ENCODE measurements around the gene TUBG2. TPM values are rescaled to one million over a fixed set of nuclear protein-coding genes. Genes with fewer than 3 reads are reported as not detected.
A peak's percentile ranks its signal among the peaks of the same experiment; 100 is the strongest.

Gene TUBG2
- total and polyA plus RNA-seq, 2 of the 8 experiments (the other 6 are each of a cell fraction or from before 2014, with no cell fraction given), result 14.8 to 16.6 TPM

GRCh38 chr17:42673266-42673884, 14.3 kb downstream of the TUBG2 start:
- peaks cover 0 to 53% (median 34%) of the 10 kb centered on the region in 4 experiments; a peak in 6 of 7 replicates for H3K4me1 ChIP-seq (replicated peaks in 1 of 4; ENCODE audit: control insufficient read depth in 3 of 4, insufficient read depth in 4 of 4, low read length in 3 of 4)
- H2BK120ac ChIP-seq (replicated peaks; ENCODE audit: low read depth, low read length), result no peak overlapping the region
- H3K23me2 ChIP-seq (ENCODE audit: low read depth, low read length), result peaks cover 30% of the 10 kb centered on the region
- no peak overlapping the region for H3K14ac ChIP-seq (ENCODE audit: insufficient read length)
- CTCF ChIA-PET (ENCODE audit: partially characterized antibody), result interaction anchor here (0.6 to 4.8 kb wide), 18 partner anchors 10 to 631 kb away, joined by 3 to 40 read pairs (median 4); partner anchors contain the start of genes CNTNAP1, PSMC3IP, TUBG1 and TUBG2
- no peak overlapping the region for H3K27ac ChIP-seq (ENCODE audit: low read depth, low read length)
- H4K8ac ChIP-seq (ENCODE audit: extremely low read depth, insufficient read depth, low read length), result peak overlapping the region; percentile 57
- no peak overlapping the region for H2AK5ac ChIP-seq (ENCODE audit: low read depth, low read length)
- no peak overlapping the region for H4K5ac ChIP-seq (ENCODE audit: insufficient read length, low read depth, low read length)
- no peak overlapping the region for H3K56ac ChIP-seq (replicated peaks; ENCODE audit: insufficient read length, low read depth, low read length)
- DNase-seq (ENCODE audit: low read depth in 1 of 2, low spot score in 2 of 2) (no peak), FAIRE-seq (no peak)
- H3K79me2 ChIP-seq (ENCODE audit: control insufficient read depth in 1 of 2, insufficient read depth in 2 of 2, low read length in 2 of 2), result no peaks in the 10 kb centered on the region
- H3K4me3 ChIP-seq (ENCODE audit: extremely low read depth in 1 of 4, insufficient read depth in 2 of 4, low read depth in 3 of 4, low read length in 4 of 4), result peak overlapping the region in 3 of 4 experiments; percentile 32 to 82 (median 38); a peak in 6 of 8 replicates
- H2BK5ac ChIP-seq (ENCODE audit: low read depth, low read length), result no peak overlapping the region
- no peak overlapping the region for H2BK15ac ChIP-seq (ENCODE audit: low read length)
- H2AFZ ChIP-seq (ENCODE audit: low read length), result no peak overlapping the region
- no peak overlapping the region; the same call in 1 of the 2 replicates for H3K18ac ChIP-seq (ENCODE audit: extremely low read depth, low read length)
- H3K79me1 ChIP-seq (ENCODE audit: low read depth, low read length), result no peaks in the 10 kb centered on the region
- peaks cover 3 to 17% of the 10 kb centered on the region in 2 experiments for H4K20me1 ChIP-seq (replicated peaks in 1 of 2; ENCODE audit: control insufficient read depth in 1 of 2, insufficient read depth in 2 of 2, low read length in 2 of 2)
- peak; percentile 63; the same call in 1 of the 2 replicates for TF ChIP-seq E2F6 (IDR thresholded peaks at IDR 0.05)
- TF ChIP-seq NANOG (IDR thresholded peaks at IDR 0.05; ENCODE audit: insufficient read depth, low read depth, low read length, poor library complexity, severe bottlenecking), result no peak
- H2BK12ac ChIP-seq (ENCODE audit: low read depth, low read length), result no peak overlapping the region
- peak overlapping the region; percentile 42 for H4K91ac ChIP-seq (replicated peaks; ENCODE audit: insufficient read length, low read length)
- H3K27me3 ChIP-seq (replicated peaks in 1 of 4; ENCODE audit: control insufficient read depth in 3 of 4, extremely low read depth in 1 of 4, insufficient read depth in 3 of 4, low read length in 3 of 4), result peaks cover 2 to 45% (median 33%) of the 10 kb centered on the region in 4 experiments
- peaks cover 0 to 17% (median 0%) of the 10 kb centered on the region in 4 experiments; a peak in 4 of 8 replicates for H3K36me3 ChIP-seq (ENCODE audit: control insufficient read depth in 2 of 4, insufficient read depth in 4 of 4, low read length in 3 of 4)
- 58% methylated on average over 29 of the region's 30 CpGs; no CpG with 5 or more reads in 1 of the 2 experiments for WGBS, 2 experiments (ENCODE audit: extremely low coverage in 1 of 2, insufficient coverage in 1 of 2, insufficient read length in 1 of 2, insufficient replicate concordance in 2 of 2, low coverage in 1 of 2, low lambda C conversion rate in 2 of 2, missing lambda C conversion rate in 1 of 2)
- H3K4me2 ChIP-seq (ENCODE audit: insufficient read depth in 1 of 2, low read depth in 2 of 2, low read length in 2 of 2), result peak overlapping the region; percentile 58 to 88
- H3K9me3 ChIP-seq (ENCODE audit: insufficient read depth in 2 of 2, low read depth in 1 of 2, low read length in 1 of 2), result no peaks in the 10 kb centered on the region
- no peak overlapping the region for H2BK20ac ChIP-seq (ENCODE audit: low read length)
- H3K9ac ChIP-seq (replicated peaks in 1 of 4; ENCODE audit: extremely low read depth in 1 of 4, low read depth in 3 of 4, low read length in 3 of 4), result no peak overlapping the region
- no peak overlapping the region for H3K23ac ChIP-seq (ENCODE audit: insufficient read length)
- H3K4ac ChIP-seq (replicated peaks; ENCODE audit: insufficient read length, low read depth, low read length), result peak overlapping the region; percentile 63
- POLR2A ChIA-PET (ENCODE audit: partially characterized antibody), result interaction anchor here (1.0 to 14.0 kb wide), 6 partner anchors 9 to 272 kb away, joined by 3 to 239 read pairs (median 8); partner anchors contain the start of genes PSMC3IP and TUBG2
